ENCODE measurements around the gene MAMSTR.
A peak's percentile ranks its signal among the peaks of the same experiment; 100 is the strongest.
"Not testable (repeated sequence)": the region's sequence is repeated elsewhere in the genome, so short reads cannot be mapped to it uniquely, and the experiment has no call there.

Gene MAMSTR

GRCh38 chr19:48720251-48720612 lies 707 bp upstream of the MAMSTR start:
- DNase-seq (ENCODE audit: low read depth in 2 of 3, low spot score in 2 of 3), result no peak

GRCh38 chr19:48718711-48719231 lies 754 bp downstream of the MAMSTR start:
- DNase-seq (ENCODE audit: low read depth in 2 of 3, low spot score in 2 of 3), result no peak

GRCh38 chr19:48718106-48718505 lies 1.4 kb downstream of the MAMSTR start:
- DNase-seq (ENCODE audit: low read depth in 2 of 3, low spot score in 2 of 3), result not testable (repeated sequence)

GRCh38 chr19:48716562-48717291 lies 2.8 kb downstream of the MAMSTR start:
- no peak for DNase-seq (ENCODE audit: low read depth in 2 of 3, low spot score in 2 of 3)

- no peak for DNase-seq (ENCODE audit: low read depth in 2 of 3, low spot score in 2 of 3)
These were observed 3.8 kb downstream of the MAMSTR start for GRCh38 chr19:48715681-48716171.

- no peak for DNase-seq (ENCODE audit: low read depth in 2 of 3, low spot score in 2 of 3)
These were observed 4.5 kb downstream of the MAMSTR start for GRCh38 chr19:48714759-48715675.

- peak; percentile 89 to 99 (median 92) for DNase-seq (ENCODE audit: low read depth in 2 of 3, low spot score in 2 of 3)
These were observed 5.4 kb downstream of the MAMSTR start for GRCh38 chr19:48713864-48714755.

- no peak for DNase-seq (ENCODE audit: low read depth in 2 of 3, low spot score in 2 of 3)
These were observed 6.3 kb downstream of the MAMSTR start for GRCh38 chr19:48713041-48713863.

- DNase-seq (ENCODE audit: low read depth in 2 of 3, low spot score in 2 of 3), result no peak
These were observed 8.3 kb downstream of the MAMSTR start for GRCh38 chr19:48711106-48711662.

- no peak for DNase-seq (ENCODE audit: low read depth in 2 of 3, low spot score in 2 of 3)
These were observed 11.1 kb downstream of the MAMSTR start for GRCh38 chr19:48708471-48708870.

GRCh38 chr19:48705431-48705830 lies 14.1 kb downstream of the MAMSTR start:
- no peak for DNase-seq (ENCODE audit: low read depth in 2 of 3, low spot score in 2 of 3)

- no peak for DNase-seq (ENCODE audit: low read depth in 2 of 3, low spot score in 2 of 3)
These were observed 16.2 kb downstream of the MAMSTR start for GRCh38 chr19:48703316-48703715.

GRCh38 chr19:48702701-48703100 lies 16.8 kb downstream of the MAMSTR start:
- no peak for DNase-seq (ENCODE audit: low read depth in 2 of 3, low spot score in 2 of 3)

- DNase-seq (ENCODE audit: low read depth in 2 of 3, low spot score in 2 of 3), result no peak
These were observed 21.5 kb downstream of the MAMSTR start for GRCh38 chr19:48698046-48698445.

GRCh38 chr19:48696353-48697010 lies 23.0 kb downstream of the MAMSTR start:
- DNase-seq (ENCODE audit: low read depth in 2 of 3, low spot score in 2 of 3), result no peak

GRCh38 chr19:48695743-48696352 lies 23.7 kb downstream of the MAMSTR start, which contains the start of gene FUT2:
FUT2 (plus strand) TSS chr19:48695971; CDS start chr19:48702957, 6,986 bp downstream.
- DNase-seq (ENCODE audit: low read depth in 2 of 3, low spot score in 2 of 3), result no peak

GRCh38 chr19:48693629-48694028 lies 25.9 kb downstream of the MAMSTR start:
- DNase-seq (ENCODE audit: low read depth in 2 of 3, low spot score in 2 of 3), result not testable (repeated sequence)

GRCh38 chr19:48689449-48689848 lies 30.1 kb downstream of the MAMSTR start:
- DNase-seq (ENCODE audit: low read depth in 2 of 3, low spot score in 2 of 3), result no peak

GRCh38 chr19:48687776-48688175 lies 31.7 kb downstream of the MAMSTR start:
- no peak for DNase-seq (ENCODE audit: low read depth in 2 of 3, low spot score in 2 of 3)

Data from activated CD8-positive, alpha-beta memory T cell treated with anti-CD3 and anti-CD28 coated beads for 48 hours (primary cell).